K562 (cell line): ENCODE data around the gene CFL1. TPM values are rescaled to one million over a fixed set of nuclear protein-coding genes. Genes with fewer than 3 reads are reported as not detected.
A peak's percentile ranks its signal among the peaks of the same experiment; 100 is the strongest.

Source experiments
- ATF1 ChIP-seq, 2 experiments: fragments of 450-650 bp in 1 of 2; IDR thresholded peaks; 2 replicates each; pipeline ENCODE4 v1.6.1; 2016; ENCODE audit warnings: missing compliant biosample characterization in 1 of 2, missing genetic modification characterization in 1 of 2
- BCLAF1 ChIP-seq, 2 experiments: fragments of 450-650 bp in 1 of 2; IDR thresholded peaks; 2 replicates each; pipeline ENCODE4 v1.6.1; 2011 to 2017; ENCODE audit warnings: low read depth in 2 of 2, antibody characterized with exemption in 1 of 2, borderline replicate concordance in 1 of 2, low read length in 1 of 2, mild to moderate bottlenecking in 1 of 2, mixed read lengths in 1 of 2; ENCODE audit not compliant: control insufficient read depth in 1 of 2
- CTCF ChIP-seq, 3 experiments: IDR thresholded peaks in 2 of 3; conservative IDR thresholded peaks in 1 of 3; 2 replicates each; pipeline ENCODE4 v1.5.1; 2011 to 2012; ENCODE audit warnings: low read length in 3 of 3, mild to moderate bottlenecking in 3 of 3, control low read depth in 2 of 3, improper control_type of control experiment in 1 of 3, inconsistent platforms in 1 of 3, low read depth in 1 of 3, mixed read lengths in 1 of 3, moderate library complexity in 1 of 3; ENCODE audit not compliant: insufficient read depth in 2 of 3
- FOXJ3 ChIP-seq: sonication (generic); formaldehyde crosslinking; IDR thresholded peaks from 2 replicates; pipeline ENCODE4 v1.4.0; 2020; ENCODE audit warnings: mild to moderate bottlenecking, missing genetic modification reagents
- HBP1 ChIP-seq: fragments of 450-650 bp; formaldehyde crosslinking; IDR thresholded peaks from 2 replicates; pipeline ENCODE4 v1.4.0; 2022; ENCODE audit warnings: missing genetic modification characterization
- HDAC1 ChIP-seq, 2 experiments: fragments of 450-650 bp; IDR thresholded peaks; 2 replicates each; pipeline ENCODE4 v1.6.1; 2016 to 2017; ENCODE audit warnings: inconsistent platforms in 1 of 2, mild to moderate bottlenecking in 1 of 2, moderate library complexity in 1 of 2
- RREB1 ChIP-seq: fragments of 250-450 bp; sonication (Bioruptor Pico); IDR thresholded peaks from 2 replicates; pipeline ENCODE4 v1.4.0; 2020
- SFPQ ChIP-seq: fragments of 200-400 bp; formaldehyde crosslinking; IDR thresholded peaks from 2 replicates; pipeline ENCODE4 v1.6.1; 2017; ENCODE audit warnings: mild to moderate bottlenecking, low read depth, low read length, moderate library complexity
- polyA plus RNA-seq, 8 experiments: library from polyadenylated mRNA; depleted of rRNA in 4 of 8; stranded (reverse) in 5 of 8; unstranded in 3 of 8; fragments of >200 nt; fragmentation: Nextera tagmentation in 2 of 8; fragmentation: Illumina TruSeq in 1 of 8; extraction: Ambion mirVana in 2 of 8; extraction: Trizol in 1 of 8; gene quantifications; 2 replicates each; pipeline versions ENCODE4 v1.2.1 to v1.2.3, GENCODE V29; 2011 to 2014; ENCODE audit warnings: inconsistent platforms in 1 of 8, missing spikeins in 1 of 8
- total RNA-seq, 7 experiments: library from RNA; depleted of rRNA in 6 of 7; stranded (reverse); fragments of >200 nt in 6 of 7; fragmentation: Illumina TruSeq in 2 of 7; extraction: Trizol in 2 of 7; gene quantifications; 2 replicates each; pipeline versions ENCODE4 v1.2.1 to v1.2.3, GENCODE V29; 2011 to 2021; ENCODE audit warnings: low replicate concordance in 1 of 7

The CFL1 gene
- total and polyA plus RNA-seq, 9 of the 15 experiments (the other 6 are each of a cell fraction or from before 2014, with no cell fraction given): 105 to 1,101 (median 859) TPM

- TF ChIP-seq HDAC1 (IDR thresholded peaks at IDR 0.05) (peak in 1 of 2 experiments; percentile 38; a peak in 1 of 4 replicates), ATF1 (CRISPR knock-in tag; IDR thresholded peaks at IDR 0.05) (no peak), ATF1 (tag; IDR thresholded peaks at IDR 0.05) (peak; percentile 85), CTCF (IDR thresholded peaks at IDR 0.05 in 2 of 3, conservative IDR thresholded peaks at IDR 0.05 in 1 of 3; ENCODE audit: insufficient read depth in 2 of 3, low read depth in 1 of 3, low read length in 3 of 3) (peak in 1 of 3 experiments; percentile 13; a peak in 1 of 6 replicates), BCLAF1 (IDR thresholded peaks at IDR 0.05; ENCODE audit: borderline replicate concordance in 1 of 2, control insufficient read depth in 1 of 2, low read depth in 2 of 2, low read length in 1 of 2) (no peak), RREB1 (CRISPR knock-in tag) (peak; percentile 90; the same call in 1 of the 2 replicates), HBP1 (peak; percentile 64; the same call in 1 of the 2 replicates), SFPQ (no peak), FOXJ3 (CRISPR knock-in tag) (no peak)
Observed at GRCh38 chr11:65890324-65891218, 32.6 kb upstream of the CFL1 start, which contains the start of gene CCDC85B (continued).
